ENCODE results near the gene SBF2. TPM values are rescaled to one million over a fixed set of nuclear protein-coding genes. Genes with fewer than 3 reads are reported as not detected.
"Not testable (repeated sequence)": the region's sequence is repeated elsewhere in the genome, so short reads cannot be mapped to it uniquely, and the experiment has no call there.

The SBF2 gene
- total RNA-seq, 1 experiment from 2014 or later: 30.2 TPM

GRCh38 chr11:10091314-10092045 is 202.5 kb downstream of the SBF2 start:
- H3K27me3 Mint-ChIP-seq (ENCODE audit: low read depth): no peaks in the 10 kb centered on the region
- Histone ChIP-seq H3K18ac (ENCODE audit: insufficient read length, low read depth, low read length) (no peak overlapping the region), H3K23ac (ENCODE audit: insufficient read length, low read depth, low read length) (no peak overlapping the region), H3K27ac (ENCODE audit: insufficient read length, low read depth, low read length) (no peak overlapping the region), H3K9ac (ENCODE audit: extremely low read depth, insufficient read length, low read length) (no peak overlapping the region), H2BK20ac (ENCODE audit: low read depth, low read length, poor library complexity, severe bottlenecking) (no peak overlapping the region), H2AFZ (ENCODE audit: low read length) (no peak overlapping the region), H3K79me2 (ENCODE audit: insufficient read depth, low read length) (no peaks in the 10 kb centered on the region), H3K9me3 (ENCODE audit: control insufficient read depth, low read depth, low read length) (no peaks in the 10 kb centered on the region), H3K79me1 (ENCODE audit: insufficient read depth, low read depth, low read length, poor library complexity, severe bottlenecking) (no peaks in the 10 kb centered on the region), H3K14ac (ENCODE audit: insufficient read depth, low read length) (no peak overlapping the region), H4K20me1 (ENCODE audit: control insufficient read depth, insufficient read depth, insufficient read length) (no peaks in the 10 kb centered on the region), H3K56ac (ENCODE audit: insufficient read length, low read depth, low read length) (no peak overlapping the region), H3K23me2 (ENCODE audit: insufficient read length, low read depth, low read length, poor library complexity, severe bottlenecking) (no peaks in the 10 kb centered on the region), H2AK5ac (ENCODE audit: insufficient read length, low read length) (no peak overlapping the region), H3K27me3 (ENCODE audit: insufficient read depth, low read length) (no peaks in the 10 kb centered on the region), H3T11ph (ENCODE audit: low read length) (no peak overlapping the region), H4K8ac (replicated peaks; ENCODE audit: insufficient read length, low read depth, low read length) (no peak overlapping the region), H3K4me2 (ENCODE audit: insufficient read depth, insufficient read length, low read length) (no peak overlapping the region), H2BK5ac (ENCODE audit: insufficient read length, low read length) (no peak overlapping the region), H2BK12ac (ENCODE audit: insufficient read length, low read depth, low read length) (no peak overlapping the region), H2BK15ac (ENCODE audit: low read depth, low read length) (no peak overlapping the region), H4K91ac (ENCODE audit: insufficient read length, low read depth, low read length) (no peak overlapping the region), H3K4ac (ENCODE audit: low read depth, low read length) (no peak overlapping the region), H3K4me1 (ENCODE audit: insufficient read depth, low read length) (no peaks in the 10 kb centered on the region), H4K5ac (ENCODE audit: insufficient read length, low read depth, low read length) (no peak overlapping the region), H2BK120ac (ENCODE audit: low read depth, low read length, poor library complexity, severe bottlenecking) (no peak overlapping the region)
- no CpG with 5 or more reads among the region's 3 CpGs for WGBS (ENCODE audit: extremely low coverage, insufficient read length, low lambda C conversion rate)
- H3K27ac Mint-ChIP-seq: peak overlapping the region in 2 of 3 experiments; percentile 48 to 74; a peak in 2 of 7 replicates
- H3K9me3 Mint-ChIP-seq: no peaks in the 10 kb centered on the region
- no peak overlapping the region for H3K4me3 Mint-ChIP-seq
- no peak for DNase-seq
- H3K4me1 Mint-ChIP-seq: peaks cover 4 to 10% of the 10 kb centered on the region in 2 experiments; a peak in 3 of 4 replicates
- no peak for TF ChIP-seq CTCF (conservative IDR thresholded peaks at IDR 0.05)
- no peaks in the 10 kb centered on the region; a peak in 1 of 7 replicates for H3K36me3 Mint-ChIP-seq (ENCODE audit: insufficient read depth in 1 of 3, low read depth in 3 of 3)

GRCh38 chr11:10087923-10088225 is 206.1 kb downstream of the SBF2 start:
- not testable (repeated sequence) for H4K8ac ChIP-seq (replicated peaks; ENCODE audit: insufficient read length, low read depth, low read length); H3K4me2 ChIP-seq (ENCODE audit: insufficient read depth, insufficient read length, low read length); H3K4me3 Mint-ChIP-seq; H3K4me1 ChIP-seq (ENCODE audit: insufficient read depth, low read length); H3K79me2 ChIP-seq (ENCODE audit: insufficient read depth, low read length); H3K27me3 Mint-ChIP-seq (ENCODE audit: low read depth); H3K27ac Mint-ChIP-seq; H3K23me2 ChIP-seq (ENCODE audit: insufficient read length, low read depth, low read length, poor library complexity, severe bottlenecking); H2BK12ac ChIP-seq (ENCODE audit: insufficient read length, low read depth, low read length); H3K27me3 ChIP-seq (ENCODE audit: insufficient read depth, low read length); H2BK120ac ChIP-seq (ENCODE audit: low read depth, low read length, poor library complexity, severe bottlenecking); H3K9me3 Mint-ChIP-seq; H2AK5ac ChIP-seq (ENCODE audit: insufficient read length, low read length); H2BK20ac ChIP-seq (ENCODE audit: low read depth, low read length, poor library complexity, severe bottlenecking); H3K9ac ChIP-seq (ENCODE audit: extremely low read depth, insufficient read length, low read length); H3K4me1 Mint-ChIP-seq; H3K4ac ChIP-seq (ENCODE audit: low read depth, low read length); H3K36me3 Mint-ChIP-seq (ENCODE audit: insufficient read depth in 1 of 3, low read depth in 3 of 3); H2BK5ac ChIP-seq (ENCODE audit: insufficient read length, low read length); H4K91ac ChIP-seq (ENCODE audit: insufficient read length, low read depth, low read length); H4K20me1 ChIP-seq (ENCODE audit: control insufficient read depth, insufficient read depth, insufficient read length); H3K23ac ChIP-seq (ENCODE audit: insufficient read length, low read depth, low read length); H3K18ac ChIP-seq (ENCODE audit: insufficient read length, low read depth, low read length); H3K9me3 ChIP-seq (ENCODE audit: control insufficient read depth, low read depth, low read length); H3K14ac ChIP-seq (ENCODE audit: insufficient read depth, low read length); H2AFZ ChIP-seq (ENCODE audit: low read length); H2BK15ac ChIP-seq (ENCODE audit: low read depth, low read length); H4K5ac ChIP-seq (ENCODE audit: insufficient read length, low read depth, low read length); DNase-seq; H3K79me1 ChIP-seq (ENCODE audit: insufficient read depth, low read depth, low read length, poor library complexity, severe bottlenecking); H3K56ac ChIP-seq (ENCODE audit: insufficient read length, low read depth, low read length); H3K27ac ChIP-seq (ENCODE audit: insufficient read length, low read depth, low read length); H3T11ph ChIP-seq (ENCODE audit: low read length)
- WGBS (ENCODE audit: extremely low coverage, insufficient read length, low lambda C conversion rate): no CpG with 5 or more reads among the region's 4 CpGs

All from H9 (cell line).